HEK293T (cell line): Measurements from ENCODE around the gene TET2.

Source experiments
- BHLHE40 ChIP-seq: fragments of 450-650 bp; IDR thresholded peaks from 2 replicates; pipeline ENCODE4 v1.6.1; 2016; ENCODE audit warnings: mild to moderate bottlenecking, moderate library complexity, borderline replicate concordance
- ZNF384 ChIP-seq: fragments of 450-650 bp; IDR thresholded peaks from 2 replicates; pipeline ENCODE4 v1.6.1; 2016

DNA sequence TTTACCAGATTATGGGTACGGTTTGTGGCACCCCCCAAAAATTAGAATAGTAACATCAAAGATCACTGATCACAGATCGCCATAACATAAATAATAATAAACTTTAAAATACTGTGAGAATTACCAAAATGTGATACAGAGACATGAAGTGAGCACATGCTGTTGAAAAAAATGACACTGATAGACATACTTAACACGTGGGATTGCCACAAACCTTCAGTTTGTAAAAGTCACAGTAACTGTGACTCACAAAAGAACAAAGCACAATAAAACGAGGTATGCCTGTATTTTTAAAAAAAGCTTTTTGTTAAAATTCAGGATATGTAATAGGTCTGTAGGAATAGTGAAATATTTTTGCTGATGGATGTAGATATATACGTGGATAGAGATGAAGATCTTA is 93.4 kb downstream of the TET2 start:
- no peak for TF ChIP-seq ZNF384
- TF ChIP-seq BHLHE40, result no peak
